Lower lobe of right lung (tissue), 2 donors: ENCODE measurements around the gene DMRT2. TPM values are rescaled to one million over a fixed set of nuclear protein-coding genes. Genes with fewer than 3 reads are reported as not detected.

Source experiments
- ATAC-seq, 2 donors: fragments of 200-7000 bp; cut with Tn5 transposase; one replicate each; pipeline ENCODE4 v1.9.1; 2020 to 2022; ENCODE audit warnings: mild to moderate bottlenecking in 2 of 2, moderate library complexity in 2 of 2
- DNase-seq: peaks from one replicate; pipeline ENCODE4 v3.0.0-alpha.2; 2020
- H3K27ac ChIP-seq: fragments of 200-600 bp; one replicate; pipeline ENCODE4 v1.8.0; 2022
- H3K27me3 ChIP-seq: fragments of 200-600 bp; one replicate; pipeline ENCODE4 v1.8.0; 2022; ENCODE audit warnings: low read depth
- H3K36me3 ChIP-seq: fragments of 200-600 bp; one replicate; pipeline ENCODE4 v1.8.0; 2022; ENCODE audit warnings: mild to moderate bottlenecking
- H3K4me1 ChIP-seq: fragments of 200-600 bp; one replicate; pipeline ENCODE4 v1.8.0; 2022
- H3K4me3 ChIP-seq: fragments of 200-600 bp; one replicate; pipeline ENCODE4 v1.8.0; 2022; ENCODE audit warnings: mild to moderate bottlenecking
- H3K9me3 ChIP-seq: fragments of 200-600 bp; one replicate; pipeline ENCODE4 v1.8.0; 2022
- intact Hi-C: fragments of 100-400 bp; cut with DNase I; formaldehyde crosslinking; loops from one replicate; pipeline ENCODE4 v1.11.0; 2022
- total RNA-seq: library from RNA; stranded (reverse); fragmentation: NEBNext Ultra II Directional; extraction: Animal tissue kit (Norgen Biotek cat#: 25700); gene quantifications from one replicate; pipeline ENCODE4 v1.2.1, GENCODE V29; 2021
- TF ChIP-seq, protein P1 (sequence below): fragments of 200-600 bp; IDR thresholded peaks from one replicate; pipeline ENCODE4 v1.8.0; 2022; ENCODE audit warnings: antibody characterized with exemption, mild to moderate bottlenecking
- donor health status: DM: no; HTN: yes; CAD: no; lungs with severe emphysema.

The DMRT2 gene
- total RNA-seq, 1 donor from 2014 or later: 0.86 TPM

DNA sequence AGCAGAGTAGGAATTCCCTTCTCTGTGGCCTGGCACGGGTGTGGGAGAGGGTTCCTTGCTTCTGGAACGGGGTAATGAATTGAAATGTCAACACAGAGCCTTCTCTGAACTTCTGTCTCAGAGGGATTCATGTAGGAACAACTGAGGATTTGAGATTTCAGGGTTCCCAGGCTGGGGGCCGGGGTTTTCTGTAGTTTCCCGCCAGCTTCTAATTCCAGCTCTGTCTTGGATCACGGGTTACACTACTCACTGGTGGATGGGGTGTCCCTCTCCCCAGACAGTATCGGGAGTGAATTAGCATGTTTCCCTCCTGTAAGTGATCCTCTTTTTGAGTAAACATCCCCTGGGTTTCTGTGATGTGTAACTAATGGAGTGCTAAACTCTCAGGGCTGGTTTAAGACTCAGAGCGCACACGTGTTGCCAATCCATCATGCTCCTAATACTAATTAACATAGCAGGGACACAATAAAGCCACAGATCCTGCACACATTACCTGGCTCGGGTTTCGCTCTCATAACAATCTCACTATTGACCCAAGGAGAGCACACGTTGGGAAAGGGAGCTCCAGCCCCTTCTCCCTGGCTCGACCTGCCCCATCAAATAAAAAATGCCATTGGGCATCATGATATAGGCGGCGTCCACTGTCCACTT is 18.1 kb upstream of the DMRT2 start:
- no peak for ATAC-seq
- TF ChIP-seq, protein P1, sequence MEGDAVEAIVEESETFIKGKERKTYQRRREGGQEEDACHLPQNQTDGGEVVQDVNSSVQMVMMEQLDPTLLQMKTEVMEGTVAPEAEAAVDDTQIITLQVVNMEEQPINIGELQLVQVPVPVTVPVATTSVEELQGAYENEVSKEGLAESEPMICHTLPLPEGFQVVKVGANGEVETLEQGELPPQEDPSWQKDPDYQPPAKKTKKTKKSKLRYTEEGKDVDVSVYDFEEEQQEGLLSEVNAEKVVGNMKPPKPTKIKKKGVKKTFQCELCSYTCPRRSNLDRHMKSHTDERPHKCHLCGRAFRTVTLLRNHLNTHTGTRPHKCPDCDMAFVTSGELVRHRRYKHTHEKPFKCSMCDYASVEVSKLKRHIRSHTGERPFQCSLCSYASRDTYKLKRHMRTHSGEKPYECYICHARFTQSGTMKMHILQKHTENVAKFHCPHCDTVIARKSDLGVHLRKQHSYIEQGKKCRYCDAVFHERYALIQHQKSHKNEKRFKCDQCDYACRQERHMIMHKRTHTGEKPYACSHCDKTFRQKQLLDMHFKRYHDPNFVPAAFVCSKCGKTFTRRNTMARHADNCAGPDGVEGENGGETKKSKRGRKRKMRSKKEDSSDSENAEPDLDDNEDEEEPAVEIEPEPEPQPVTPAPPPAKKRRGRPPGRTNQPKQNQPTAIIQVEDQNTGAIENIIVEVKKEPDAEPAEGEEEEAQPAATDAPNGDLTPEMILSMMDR: no peak
- intact Hi-C loops: no loop called here

DNA sequence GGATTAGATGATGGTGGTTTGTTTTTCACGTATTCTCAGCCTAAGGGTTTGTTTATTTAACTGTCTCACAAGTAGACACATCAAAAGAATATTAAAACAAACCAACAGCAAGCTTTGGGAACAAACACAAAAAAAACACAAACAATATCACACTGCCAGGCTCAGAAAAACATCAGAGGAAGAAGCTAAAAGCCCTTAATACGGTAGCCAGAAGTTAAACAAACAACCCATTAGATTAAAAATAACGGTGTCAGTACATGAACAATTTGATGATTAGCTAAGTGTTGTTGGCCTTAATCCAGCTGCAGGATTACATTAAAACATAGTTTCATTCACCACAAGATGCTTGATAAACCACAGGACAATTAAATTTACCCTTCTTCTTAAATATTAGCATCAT is 15.9 kb upstream of the DMRT2 start:
- Histone ChIP-seq H3K4me3 (no peak overlapping the region), H3K9me3 (no peaks in the 10 kb centered on the region), H3K27ac (no peak overlapping the region), H3K4me1 (no peaks in the 10 kb centered on the region), H3K36me3 (no peaks in the 10 kb centered on the region), H3K27me3 (peaks cover 44% of the 10 kb centered on the region)
- TF ChIP-seq, protein P1: no peak
- DNase-seq: no peak
- no peak for ATAC-seq
- intact Hi-C loops: no loop called here

More for the DNA sequence above, 18.1 kb upstream of the DMRT2 start:
- no peak overlapping the region for H3K4me3 ChIP-seq
- H3K27ac ChIP-seq: no peak overlapping the region
- H3K36me3 ChIP-seq: no peaks in the 10 kb centered on the region
- H3K4me1 ChIP-seq: no peaks in the 10 kb centered on the region
- no peaks in the 10 kb centered on the region for H3K9me3 ChIP-seq
- peaks cover 29% of the 10 kb centered on the region for H3K27me3 ChIP-seq
- no peak for DNase-seq

DNA sequence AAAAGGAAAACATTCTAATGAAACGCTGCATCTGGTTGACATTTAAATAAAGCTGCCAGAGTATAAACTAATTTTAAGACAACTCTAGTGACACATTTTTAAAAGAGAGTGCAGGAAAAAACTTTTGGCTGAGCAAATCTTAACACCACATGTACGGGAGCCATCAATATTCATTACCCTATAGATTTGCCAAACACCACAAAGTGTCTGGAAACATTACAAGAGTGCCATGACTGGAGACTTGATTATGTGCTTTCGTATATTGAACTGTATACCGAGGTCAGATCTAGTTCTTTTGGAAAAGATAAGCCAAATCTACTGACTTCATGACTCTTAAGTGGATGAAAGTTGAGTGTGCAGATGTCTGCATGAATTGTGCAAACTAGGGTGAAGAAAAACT is 10.6 kb upstream of the DMRT2 start:
- TF ChIP-seq, protein P1: no peak
- intact Hi-C loops: no loop called here
- no peaks in the 10 kb centered on the region for H3K4me1 ChIP-seq
- H3K27me3 ChIP-seq: peaks cover 68% of the 10 kb centered on the region
- H3K27ac ChIP-seq: no peak overlapping the region
- ATAC-seq: no peak
- no peaks in the 10 kb centered on the region for H3K36me3 ChIP-seq
- no peaks in the 10 kb centered on the region for H3K9me3 ChIP-seq
- no peak for DNase-seq
- no peak overlapping the region for H3K4me3 ChIP-seq

DNA sequence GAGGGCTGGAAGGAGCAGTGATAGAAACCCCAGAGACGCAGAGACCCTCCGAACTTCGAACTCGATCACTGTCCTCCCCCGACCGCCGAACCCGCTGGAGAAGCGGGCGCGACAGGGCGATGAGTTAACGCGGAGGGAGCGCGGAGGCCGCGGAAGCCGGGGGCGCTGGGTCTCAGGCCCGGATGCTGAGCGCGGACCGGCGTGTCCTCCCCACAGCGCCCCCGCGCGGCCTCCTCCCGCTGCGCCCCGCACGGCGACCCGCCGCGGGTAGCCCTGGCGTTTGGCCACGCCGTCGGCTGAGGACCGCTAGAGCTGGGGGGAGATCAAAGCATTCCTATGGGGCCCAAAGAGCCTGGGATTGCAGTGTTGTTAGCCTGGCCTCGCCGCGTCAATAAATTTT is 7.7 kb upstream of the DMRT2 start:
- ATAC-seq: peak in 1 of 2 donors; percentile 40
- DNase-seq: no peak
- H3K27ac ChIP-seq: no peak overlapping the region
- peaks cover 97% of the 10 kb centered on the region for H3K27me3 ChIP-seq
- TF ChIP-seq, protein P1: peak; percentile 19
- H3K9me3 ChIP-seq: no peaks in the 10 kb centered on the region
- H3K4me3 ChIP-seq: peak overlapping the region; percentile 6
- H3K4me1 ChIP-seq: peaks cover 11% of the 10 kb centered on the region
- intact Hi-C loops: no loop called here
- no peaks in the 10 kb centered on the region for H3K36me3 ChIP-seq

DNA sequence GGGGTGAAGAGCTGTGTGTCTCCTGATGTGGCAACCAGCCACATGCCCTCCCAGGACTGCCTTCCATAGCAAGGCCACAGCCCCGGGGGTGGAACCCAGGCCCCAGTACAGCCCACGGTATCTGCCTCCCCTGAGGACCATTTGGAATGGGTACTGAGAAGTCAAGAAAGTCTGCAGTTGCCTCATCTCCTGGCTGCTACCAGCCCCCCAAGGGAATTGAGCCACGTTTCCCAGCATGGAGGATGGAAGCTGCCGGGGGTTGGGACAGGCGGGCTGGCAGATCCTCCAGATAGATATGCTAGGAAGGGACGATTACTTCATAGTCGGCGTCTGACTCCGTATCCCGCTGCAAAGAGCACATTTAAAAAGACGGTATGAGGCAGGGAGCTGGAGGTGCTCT is 5.5 kb upstream of the DMRT2 start:
- DNase-seq (no peak), ATAC-seq (no peak)
- intact Hi-C loops: no loop called here
- peaks cover 28% of the 10 kb centered on the region for H3K4me1 ChIP-seq
- H3K4me3 ChIP-seq: no peak overlapping the region
- TF ChIP-seq, protein P1: no peak
- H3K27ac ChIP-seq: no peak overlapping the region
- no peaks in the 10 kb centered on the region for H3K36me3 ChIP-seq
- H3K27me3 ChIP-seq: peaks cover 100% of the 10 kb centered on the region
- H3K9me3 ChIP-seq: no peaks in the 10 kb centered on the region
